Camera-type eye (tissue), 1 donor: Measurements from ENCODE around the gene BMS1. TPM values are rescaled to one million over a fixed set of nuclear protein-coding genes. Genes with fewer than 3 reads are reported as not detected.

Experiments
- total RNA-seq: library from RNA; depleted of rRNA; stranded (reverse); fragments of >200 nt; gene quantifications from one replicate; pipeline ENCODE4 v1.2.3, GENCODE V29; 2014

Gene BMS1, protein sequence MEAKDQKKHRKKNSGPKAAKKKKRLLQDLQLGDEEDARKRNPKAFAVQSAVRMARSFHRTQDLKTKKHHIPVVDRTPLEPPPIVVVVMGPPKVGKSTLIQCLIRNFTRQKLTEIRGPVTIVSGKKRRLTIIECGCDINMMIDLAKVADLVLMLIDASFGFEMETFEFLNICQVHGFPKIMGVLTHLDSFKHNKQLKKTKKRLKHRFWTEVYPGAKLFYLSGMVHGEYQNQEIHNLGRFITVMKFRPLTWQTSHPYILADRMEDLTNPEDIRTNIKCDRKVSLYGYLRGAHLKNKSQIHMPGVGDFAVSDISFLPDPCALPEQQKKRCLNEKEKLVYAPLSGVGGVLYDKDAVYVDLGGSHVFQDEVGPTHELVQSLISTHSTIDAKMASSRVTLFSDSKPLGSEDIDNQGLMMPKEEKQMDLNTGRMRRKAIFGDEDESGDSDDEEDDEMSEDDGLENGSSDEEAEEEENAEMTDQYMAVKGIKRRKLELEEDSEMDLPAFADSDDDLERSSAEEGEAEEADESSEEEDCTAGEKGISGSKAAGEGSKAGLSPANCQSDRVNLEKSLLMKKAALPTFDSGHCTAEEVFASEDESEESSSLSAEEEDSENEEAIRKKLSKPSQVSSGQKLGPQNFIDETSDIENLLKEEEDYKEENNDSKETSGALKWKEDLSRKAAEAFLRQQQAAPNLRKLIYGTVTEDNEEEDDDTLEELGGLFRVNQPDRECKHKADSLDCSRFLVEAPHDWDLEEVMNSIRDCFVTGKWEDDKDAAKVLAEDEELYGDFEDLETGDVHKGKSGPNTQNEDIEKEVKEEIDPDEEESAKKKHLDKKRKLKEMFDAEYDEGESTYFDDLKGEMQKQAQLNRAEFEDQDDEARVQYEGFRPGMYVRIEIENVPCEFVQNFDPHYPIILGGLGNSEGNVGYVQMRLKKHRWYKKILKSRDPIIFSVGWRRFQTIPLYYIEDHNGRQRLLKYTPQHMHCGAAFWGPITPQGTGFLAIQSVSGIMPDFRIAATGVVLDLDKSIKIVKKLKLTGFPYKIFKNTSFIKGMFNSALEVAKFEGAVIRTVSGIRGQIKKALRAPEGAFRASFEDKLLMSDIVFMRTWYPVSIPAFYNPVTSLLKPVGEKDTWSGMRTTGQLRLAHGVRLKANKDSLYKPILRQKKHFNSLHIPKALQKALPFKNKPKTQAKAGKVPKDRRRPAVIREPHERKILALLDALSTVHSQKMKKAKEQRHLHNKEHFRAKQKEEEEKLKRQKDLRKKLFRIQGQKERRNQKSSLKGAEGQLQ
- total RNA-seq: 21.1 TPM

DNA sequence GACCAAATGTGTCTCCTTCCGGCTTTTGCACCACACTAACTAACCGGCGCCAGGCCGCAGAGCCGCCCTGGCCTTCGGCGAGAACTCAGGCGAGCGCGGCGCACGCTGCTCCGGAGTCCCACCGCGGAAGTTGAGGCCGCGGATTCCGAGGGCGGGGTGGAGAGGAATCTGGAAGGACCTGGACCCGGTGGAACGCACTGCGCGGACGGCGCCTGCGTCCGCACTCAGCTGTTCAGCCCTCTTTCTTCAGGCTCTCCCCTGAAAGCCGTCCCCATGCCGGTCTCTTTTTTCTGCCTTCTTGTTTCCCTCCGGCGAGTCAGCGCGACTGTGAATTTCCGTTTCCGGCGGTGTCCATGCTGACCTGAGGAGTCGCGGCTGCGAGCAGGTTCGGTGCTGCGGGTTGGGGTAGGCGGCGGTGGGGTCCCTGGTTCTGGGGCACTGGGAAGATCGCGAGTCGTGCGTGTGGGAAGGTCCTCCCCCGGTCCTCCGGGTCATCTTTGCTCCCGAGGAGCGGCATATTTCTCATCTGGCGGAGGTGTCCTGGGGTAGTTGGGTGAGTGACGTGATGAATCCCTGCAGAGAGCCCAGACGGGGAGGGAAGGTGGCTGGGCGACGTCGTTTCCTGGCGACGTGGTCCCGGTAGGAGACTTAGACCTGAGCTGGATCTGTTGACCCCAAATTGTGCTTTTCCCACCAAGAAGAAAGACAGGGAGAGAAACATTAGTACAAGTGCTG, at the start of gene BMS1:
TSS of gene BMS1 (plus strand) at position 350 of the 735 bp plus-strand sequence. CDS start 1,600 bp downstream, outside the sequence.

Other genes with a start within 250 kb of the BMS1 start
- gene ZNF33B, start 144.2 kb upstream of the BMS1 start, total RNA-seq: 56.6 TPM